GM18505 (cell line): ENCODE measurements around the gene ANKRD53.
"Not testable (repeated sequence)": the region's sequence is repeated elsewhere in the genome, so short reads cannot be mapped to it uniquely, and the experiment has no call there.

Source experiments
- ATAC-seq: cut with Tn5 transposase; IDR thresholded peaks from one replicate; pipeline ENCODE4 v1.9.1; 2021; ENCODE audit not compliant: unreplicated experiment
- POLR2A ChIP-seq: IDR thresholded peaks from 4 replicates; pipeline ENCODE4 v1.6.1; 2011; ENCODE audit warnings: borderline replicate concordance; ENCODE audit not compliant: insufficient read depth, insufficient read length; ENCODE audit errors: extremely low read depth

The ANKRD53 gene

GRCh38 chr2:71018625-71019024, 40.2 kb downstream of the ANKRD53 start:
- no peak for ATAC-seq
- no peak for TF ChIP-seq POLR2A

- ATAC-seq = not testable (repeated sequence)
Observed at GRCh38 chr2:71019989-71020388, 41.6 kb downstream of the ANKRD53 start.

DNA sequence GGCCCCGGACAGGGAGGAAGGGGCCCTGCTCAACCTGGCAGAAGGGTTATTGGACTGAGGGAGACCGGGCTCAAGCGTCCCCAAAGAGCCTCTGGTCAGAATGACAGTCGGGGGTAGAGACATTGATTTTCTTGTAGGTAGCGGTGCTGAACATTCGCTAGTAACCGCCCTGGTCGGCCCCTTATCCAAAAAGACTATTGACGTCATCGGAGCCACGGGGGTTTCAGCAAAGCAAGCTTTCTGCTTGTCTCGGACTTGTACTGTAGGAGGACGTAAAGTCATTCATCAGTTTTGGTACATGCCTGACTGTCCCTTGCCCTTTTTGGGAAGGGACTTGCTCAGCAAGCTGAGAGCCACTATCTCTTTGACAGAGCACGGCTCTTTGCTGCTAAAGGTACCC, 43.0 kb downstream of the ANKRD53 start:
- not testable (repeated sequence) for ATAC-seq

DNA sequence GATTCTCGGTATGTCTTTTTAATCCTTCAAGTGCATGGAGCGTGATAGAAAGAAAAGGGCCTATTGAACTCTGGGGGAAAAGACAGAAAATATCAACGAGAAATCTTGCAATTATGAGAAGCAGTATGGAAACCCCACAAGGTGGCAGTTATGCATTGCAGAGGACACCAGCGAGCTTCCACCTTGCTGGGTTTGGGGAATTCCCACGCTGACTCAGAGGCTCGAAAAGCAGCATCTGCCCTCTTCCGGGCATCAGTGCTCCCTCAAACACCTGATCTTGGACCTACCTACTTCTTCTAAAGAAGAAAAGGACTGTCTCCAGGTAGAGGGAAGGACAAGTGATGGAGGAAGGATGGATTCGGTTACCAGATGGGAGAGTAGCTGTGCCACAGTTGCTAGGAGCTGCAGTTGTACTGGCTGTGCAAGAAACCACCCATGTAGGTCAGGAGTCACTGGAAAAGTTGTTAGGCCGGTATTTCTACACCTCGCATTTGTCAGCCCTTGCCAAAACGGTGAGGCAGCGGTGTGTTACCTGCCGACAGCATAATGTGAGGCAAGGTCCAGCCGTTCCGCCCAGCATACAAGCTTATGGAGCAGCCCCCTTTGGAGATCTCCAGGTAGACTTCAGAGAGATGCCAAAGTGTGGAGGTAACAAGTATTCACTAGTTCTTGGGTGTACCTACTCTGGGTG, 45.3 kb downstream of the ANKRD53 start:
- not testable (repeated sequence) for ATAC-seq
